HFFc6 (cell line): Measurements from ENCODE around the gene EFEMP1. TPM values are rescaled to one million over a fixed set of nuclear protein-coding genes. Genes with fewer than 3 reads are reported as not detected.
"Not testable (repeated sequence)": the region's sequence is repeated elsewhere in the genome, so short reads cannot be mapped to it uniquely, and the experiment has no call there.

Experiments
- DNase-seq: peaks from one replicate; pipeline ENCODE4 v3.0.0-alpha.2; 2018
- H3K27ac Mint-ChIP-seq: 2 replicates; pipeline ENCODE4 v1.8.0; 2020; ENCODE audit warnings: mild to moderate bottlenecking, mixed read lengths
- H3K27me3 Mint-ChIP-seq: 2 replicates; pipeline ENCODE4 v1.8.0; 2021; ENCODE audit warnings: mild to moderate bottlenecking, moderate library complexity, mixed read lengths; ENCODE audit not compliant: insufficient read depth
- H3K36me3 Mint-ChIP-seq: 2 replicates; pipeline ENCODE4 v1.8.0; 2021; ENCODE audit warnings: low read depth, mixed read lengths
- H3K4me1 Mint-ChIP-seq: 2 replicates; pipeline ENCODE4 v1.8.0; 2020; ENCODE audit warnings: low read depth, mixed read lengths
- H3K4me3 Mint-ChIP-seq: 2 replicates; pipeline ENCODE4 v1.8.0; 2020; ENCODE audit warnings: mild to moderate bottlenecking, moderate library complexity, mixed read lengths
- H3K9me3 Mint-ChIP-seq: 2 replicates; pipeline ENCODE4 v1.8.0; 2020; ENCODE audit warnings: mild to moderate bottlenecking, mixed read lengths
- total RNA-seq, 6 experiments: library from RNA; stranded (reverse); fragmentation: NEBNext Ultra II Directional; extraction: Animal tissue kit (Norgen Biotek cat#: 25700); gene quantifications; 2 replicates in 1 of 6; 3 replicates in 5 of 6; pipeline ENCODE4 v1.2.3, GENCODE V29; 2021
- TF ChIP-seq, protein P1 (sequence below): fragments of 200-600 bp; sonication (generic); IDR thresholded peaks from 2 replicates; pipeline ENCODE4 v1.5.0; 2021; ENCODE audit warnings: antibody characterized with exemption, mild to moderate bottlenecking

The EFEMP1 gene
- total RNA-seq, 6 experiments from 2014 or later: 42.1 to 63.5 (median 51.9) TPM

GRCh38 chr2:55837073-55837472, 86.5 kb downstream of the EFEMP1 start:
- Mint-ChIP-seq H3K4me1 (peaks cover 15% of the 10 kb centered on the region), H3K27ac (no peak overlapping the region), H3K27me3 (peaks cover 10% of the 10 kb centered on the region), H3K36me3 (peaks cover 15% of the 10 kb centered on the region), H3K9me3 (peaks cover 21% of the 10 kb centered on the region; the same call in 1 of the 2 replicates), H3K4me3 (no peak overlapping the region)
- TF ChIP-seq, protein P1, sequence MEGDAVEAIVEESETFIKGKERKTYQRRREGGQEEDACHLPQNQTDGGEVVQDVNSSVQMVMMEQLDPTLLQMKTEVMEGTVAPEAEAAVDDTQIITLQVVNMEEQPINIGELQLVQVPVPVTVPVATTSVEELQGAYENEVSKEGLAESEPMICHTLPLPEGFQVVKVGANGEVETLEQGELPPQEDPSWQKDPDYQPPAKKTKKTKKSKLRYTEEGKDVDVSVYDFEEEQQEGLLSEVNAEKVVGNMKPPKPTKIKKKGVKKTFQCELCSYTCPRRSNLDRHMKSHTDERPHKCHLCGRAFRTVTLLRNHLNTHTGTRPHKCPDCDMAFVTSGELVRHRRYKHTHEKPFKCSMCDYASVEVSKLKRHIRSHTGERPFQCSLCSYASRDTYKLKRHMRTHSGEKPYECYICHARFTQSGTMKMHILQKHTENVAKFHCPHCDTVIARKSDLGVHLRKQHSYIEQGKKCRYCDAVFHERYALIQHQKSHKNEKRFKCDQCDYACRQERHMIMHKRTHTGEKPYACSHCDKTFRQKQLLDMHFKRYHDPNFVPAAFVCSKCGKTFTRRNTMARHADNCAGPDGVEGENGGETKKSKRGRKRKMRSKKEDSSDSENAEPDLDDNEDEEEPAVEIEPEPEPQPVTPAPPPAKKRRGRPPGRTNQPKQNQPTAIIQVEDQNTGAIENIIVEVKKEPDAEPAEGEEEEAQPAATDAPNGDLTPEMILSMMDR: no peak
- no peak for DNase-seq

GRCh38 chr2:55831671-55832410, 91.7 kb downstream of the EFEMP1 start:
- peaks cover 20% of the 10 kb centered on the region for H3K36me3 Mint-ChIP-seq
- not testable (repeated sequence) for H3K27ac Mint-ChIP-seq, H3K4me3 Mint-ChIP-seq
- H3K4me1 Mint-ChIP-seq: peaks cover 21% of the 10 kb centered on the region
- peak; percentile 61 for DNase-seq
- peaks cover 21% of the 10 kb centered on the region; the same call in 1 of the 2 replicates for H3K9me3 Mint-ChIP-seq
- H3K27me3 Mint-ChIP-seq: peaks cover 12% of the 10 kb centered on the region

DNA sequence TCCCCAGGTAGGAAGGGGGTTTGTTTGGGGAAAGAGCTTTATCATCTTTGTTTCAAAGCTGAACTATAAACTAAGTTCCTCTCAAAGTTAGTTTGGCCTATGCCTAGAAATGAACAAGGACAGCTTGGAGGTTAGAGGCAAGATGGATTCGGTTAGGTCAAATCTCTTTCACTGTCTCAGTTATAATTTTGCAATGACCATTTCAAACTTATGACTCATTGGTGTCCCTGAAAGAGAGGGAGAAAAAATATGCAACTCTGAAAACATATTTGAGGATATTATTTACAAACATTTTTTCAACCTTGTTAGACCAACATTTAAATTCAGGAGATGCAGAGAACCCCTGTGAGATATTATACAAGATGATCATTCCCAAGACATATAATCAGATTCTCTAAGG, 95.7 kb downstream of the EFEMP1 start:
- TF ChIP-seq, protein P1: no peak
- no peak for DNase-seq
- Mint-ChIP-seq H3K36me3 (peaks cover 6% of the 10 kb centered on the region; the same call in 1 of the 2 replicates), H3K27me3 (peaks cover 3% of the 10 kb centered on the region), H3K27ac (no peak overlapping the region), H3K4me3 (no peak overlapping the region), H3K9me3 (peaks cover under 1% of the 10 kb centered on the region; the same call in 1 of the 2 replicates), H3K4me1 (peaks cover 23% of the 10 kb centered on the region)

- H3K4me3 Mint-ChIP-seq, H3K27me3 Mint-ChIP-seq, H3K27ac Mint-ChIP-seq, H3K9me3 Mint-ChIP-seq, H3K36me3 Mint-ChIP-seq: not testable (repeated sequence)
- H3K4me1 Mint-ChIP-seq: peaks cover 23% of the 10 kb centered on the region
- peak; percentile 19 for DNase-seq
Measured at GRCh38 chr2:55827428-55827827, 96.2 kb downstream of the EFEMP1 start.

DNA sequence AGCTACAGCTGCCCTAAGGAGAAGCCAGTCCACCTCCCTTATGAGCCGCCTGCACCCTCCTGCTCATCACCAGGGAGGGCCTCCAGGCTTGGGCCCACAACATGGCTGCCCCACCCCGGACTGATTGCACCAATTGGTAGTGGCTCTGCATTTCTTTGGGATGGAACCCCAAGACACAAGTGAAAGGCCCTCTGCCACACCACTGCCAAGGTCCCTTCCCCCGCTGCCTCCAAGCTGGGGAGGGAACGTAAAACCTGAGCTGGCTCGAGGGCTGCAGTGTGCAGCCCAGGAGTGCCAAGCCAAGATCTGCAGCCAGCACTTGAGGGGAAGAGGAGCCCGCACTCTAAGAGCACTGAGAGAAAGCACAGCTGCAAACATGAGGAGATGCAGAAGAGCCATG, 97.3 kb downstream of the EFEMP1 start:
- Mint-ChIP-seq H3K36me3 (peaks cover 6% of the 10 kb centered on the region; the same call in 1 of the 2 replicates), H3K27ac (no peak overlapping the region), H3K4me3 (no peak overlapping the region), H3K4me1 (peaks cover 16% of the 10 kb centered on the region), H3K9me3 (no peaks in the 10 kb centered on the region), H3K27me3 (peaks cover 3% of the 10 kb centered on the region)
- TF ChIP-seq, protein P1: no peak
- no peak for DNase-seq

GRCh38 chr2:55824551-55825096, 99.0 kb downstream of the EFEMP1 start:
- Mint-ChIP-seq H3K4me3 (no peak overlapping the region), H3K4me1 (peaks cover 16% of the 10 kb centered on the region), H3K9me3 (no peaks in the 10 kb centered on the region), H3K36me3 (peaks cover 6% of the 10 kb centered on the region; the same call in 1 of the 2 replicates), H3K27ac (no peak overlapping the region), H3K27me3 (no peaks in the 10 kb centered on the region; the same call in 1 of the 2 replicates)
- TF ChIP-seq, protein P1: no peak
- no peak for DNase-seq

Other genes with a start within 250 kb of the EFEMP1 start
- 10 to 100 TPM; 22.5 to 31.5 (median 25.8) TPM for gene PNPT1, start 229.9 kb downstream of the EFEMP1 start, total RNA-seq